GM19351 (cell line): ENCODE data around the gene BMP7.

Experiments used
- ATAC-seq: cut with Tn5 transposase; IDR thresholded peaks from one replicate; pipeline ENCODE4 v1.9.1; 2021; ENCODE audit warnings: mild to moderate bottlenecking, moderate library complexity; ENCODE audit not compliant: unreplicated experiment

The BMP7 gene

DNA sequence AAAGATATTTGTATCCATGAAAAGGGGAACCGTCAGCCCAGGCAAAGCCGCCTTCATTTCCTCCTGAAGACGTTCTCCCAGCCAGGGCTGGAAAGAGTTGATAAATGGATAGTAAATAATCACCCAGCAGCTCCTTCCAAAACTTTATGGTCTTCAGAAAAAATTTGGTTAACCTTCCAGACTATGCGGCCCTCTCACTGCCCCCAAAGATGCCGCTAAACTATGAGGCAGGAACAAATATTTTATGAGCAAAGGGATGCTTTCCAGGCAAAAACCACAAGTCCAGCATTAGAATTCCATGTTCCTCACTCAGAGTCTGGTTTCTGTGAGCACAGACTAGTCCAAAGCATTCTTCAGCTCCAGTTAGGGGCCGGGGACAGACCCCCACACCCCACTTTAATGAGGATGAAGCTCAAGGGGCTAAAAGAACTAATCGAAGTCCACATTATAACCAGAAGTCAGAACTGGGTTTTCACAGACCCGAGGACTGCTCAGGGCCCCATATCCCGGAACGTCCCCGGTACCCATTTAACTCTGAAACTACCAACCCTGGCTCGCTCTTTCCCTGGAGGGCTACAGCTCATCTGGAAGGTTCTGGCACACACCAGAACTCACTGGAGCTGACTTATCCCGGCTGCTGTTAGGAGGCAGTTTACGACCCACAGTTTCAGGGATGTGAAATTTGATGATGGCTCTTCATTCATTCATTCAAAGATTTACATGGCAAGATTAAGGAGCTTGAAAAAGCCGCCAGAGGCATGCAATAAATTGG is 29.4 kb downstream of the BMP7 start:
- ATAC-seq: no peak

DNA sequence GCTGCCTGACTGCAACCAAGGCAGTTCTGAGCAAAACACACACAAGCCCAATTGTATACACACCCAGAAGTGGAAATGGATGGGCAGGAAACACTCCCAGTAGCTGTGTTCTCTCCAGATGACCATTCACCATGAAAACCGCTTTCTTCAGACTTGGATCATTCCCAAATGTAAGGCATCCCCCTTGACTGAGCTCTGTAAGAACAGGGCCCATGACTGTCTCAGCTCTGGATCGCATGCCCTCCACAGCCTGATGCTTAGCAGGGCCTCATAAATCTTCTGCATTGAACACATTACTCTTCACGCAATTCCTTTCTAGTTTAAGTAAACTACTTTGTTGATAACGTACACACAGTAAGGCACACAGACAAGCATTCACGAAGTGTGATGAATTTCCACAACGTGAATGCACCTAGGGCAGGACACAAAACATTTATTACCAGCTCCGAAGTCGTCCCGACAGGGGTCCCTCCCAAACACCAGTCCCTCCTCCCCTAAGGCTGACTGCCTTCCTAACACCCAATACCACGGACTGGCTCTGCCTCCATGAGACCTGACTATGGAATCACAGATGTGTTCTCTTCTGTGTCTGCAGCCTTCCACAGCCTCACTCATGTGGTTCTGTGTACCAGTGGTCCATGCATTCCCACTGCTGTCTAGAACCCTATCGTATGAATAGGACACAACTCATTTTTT is 31.7 kb downstream of the BMP7 start:
- ATAC-seq: no peak

DNA sequence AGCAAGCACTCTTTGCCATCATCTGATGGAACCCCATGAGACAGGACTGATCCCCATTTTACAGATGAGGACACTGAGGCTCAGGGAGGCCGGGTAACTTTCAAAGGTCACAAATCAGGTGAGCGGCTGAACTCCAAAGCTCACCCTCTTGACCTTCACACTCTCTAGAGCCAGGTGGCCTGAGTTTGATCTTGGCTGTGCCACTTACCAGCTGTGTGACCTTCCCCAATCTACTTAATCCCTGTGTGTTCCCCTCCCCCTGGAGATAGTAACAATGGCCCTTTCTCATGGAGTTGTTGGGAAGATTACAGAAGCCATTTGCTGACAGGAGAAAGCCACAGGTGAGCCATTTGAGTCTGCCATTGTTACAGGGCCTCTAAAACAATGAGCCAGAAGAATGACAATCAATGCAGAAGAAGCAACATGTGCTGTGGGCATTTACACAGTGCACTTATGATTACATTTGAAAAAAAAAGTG is 34.5 kb downstream of the BMP7 start:
- no peak for ATAC-seq

- no peak for ATAC-seq
Observed at GRCh38 chr20:57231161-57231560, 35.3 kb downstream of the BMP7 start.

DNA sequence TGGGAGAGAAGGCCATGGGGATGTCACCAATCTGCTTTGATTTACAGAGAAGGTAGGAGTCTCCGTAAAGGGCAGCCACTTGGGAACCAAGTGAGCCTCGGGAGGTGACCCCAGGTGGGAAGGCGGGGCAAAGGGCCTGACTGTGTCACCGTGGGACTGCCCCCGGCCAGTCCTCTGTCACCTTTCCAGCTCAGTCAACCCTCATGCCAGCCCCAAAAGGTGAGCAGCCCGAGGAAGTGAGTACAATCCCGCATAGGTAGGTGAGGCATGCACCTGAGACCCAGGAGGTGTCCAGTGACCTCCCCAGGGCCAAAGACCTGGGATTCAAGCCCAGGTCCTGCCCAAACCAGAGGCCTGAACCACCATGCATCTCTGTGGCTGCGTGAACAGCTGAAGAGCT is 36.2 kb downstream of the BMP7 start:
- no peak for ATAC-seq

DNA sequence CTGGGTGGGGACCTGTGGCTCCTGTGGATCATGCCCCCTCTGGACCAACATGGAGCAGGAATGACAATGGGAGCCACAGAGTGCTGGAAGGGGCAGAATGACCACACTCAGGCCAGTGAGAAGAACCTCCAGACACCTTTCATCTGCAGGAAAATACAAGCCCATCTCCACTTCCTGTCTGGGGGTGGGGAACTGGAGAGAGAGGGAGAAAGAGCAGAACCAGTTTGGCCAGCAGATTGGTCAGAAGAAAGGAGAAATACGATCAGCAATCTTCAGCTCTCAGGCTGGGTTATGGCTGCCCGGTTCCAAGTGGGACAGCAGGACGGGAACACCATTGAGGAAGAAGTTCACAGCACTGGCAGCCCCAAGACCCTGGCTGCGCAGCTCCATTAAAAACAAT is 37.0 kb downstream of the BMP7 start:
- ATAC-seq: no peak

DNA sequence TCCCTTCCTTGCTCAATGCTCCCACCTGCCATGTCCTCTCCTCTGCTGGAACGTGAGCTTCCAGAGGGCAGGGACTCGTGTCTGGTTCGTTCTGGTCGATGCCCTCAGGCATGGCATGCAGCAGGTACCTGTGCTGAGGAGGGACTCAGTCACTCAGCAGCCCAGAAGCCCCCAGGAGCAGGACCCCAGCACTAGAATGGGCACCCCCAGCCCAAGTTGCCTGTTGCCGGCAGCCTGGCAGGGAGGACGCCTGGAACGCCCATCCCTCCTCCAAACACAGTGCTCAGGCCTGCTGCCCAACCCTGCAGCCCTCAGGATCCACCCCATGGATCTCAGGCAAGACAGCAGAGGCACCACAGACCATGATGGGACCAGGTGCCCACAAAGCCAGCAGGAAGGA is 40.6 kb downstream of the BMP7 start:
- no peak for ATAC-seq

DNA sequence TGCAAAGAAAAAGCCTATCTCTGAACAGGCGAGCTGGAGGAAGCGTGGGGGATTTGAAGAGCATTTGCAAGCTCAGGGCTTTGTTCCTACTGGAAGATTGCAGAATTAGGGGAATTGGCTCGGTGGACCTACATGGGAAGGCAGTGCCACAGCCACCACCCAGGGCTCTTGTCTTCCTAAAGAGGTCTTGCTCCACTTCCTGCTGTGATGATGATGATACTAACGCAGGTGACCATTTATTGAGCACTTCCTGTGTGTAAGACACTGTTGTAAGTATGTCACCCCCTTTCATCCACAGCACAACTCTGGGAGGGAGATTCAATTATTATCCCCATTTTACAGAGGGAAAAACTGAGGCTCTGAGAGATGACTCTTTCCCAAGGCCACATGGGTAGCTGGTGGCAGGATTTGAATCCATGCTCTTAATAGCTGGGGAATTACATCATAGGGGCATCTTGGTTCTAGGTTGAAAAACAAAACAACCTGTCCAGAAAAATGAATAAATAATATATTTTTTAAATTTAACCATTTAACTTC is 41.2 kb downstream of the BMP7 start:
- no peak for ATAC-seq

DNA sequence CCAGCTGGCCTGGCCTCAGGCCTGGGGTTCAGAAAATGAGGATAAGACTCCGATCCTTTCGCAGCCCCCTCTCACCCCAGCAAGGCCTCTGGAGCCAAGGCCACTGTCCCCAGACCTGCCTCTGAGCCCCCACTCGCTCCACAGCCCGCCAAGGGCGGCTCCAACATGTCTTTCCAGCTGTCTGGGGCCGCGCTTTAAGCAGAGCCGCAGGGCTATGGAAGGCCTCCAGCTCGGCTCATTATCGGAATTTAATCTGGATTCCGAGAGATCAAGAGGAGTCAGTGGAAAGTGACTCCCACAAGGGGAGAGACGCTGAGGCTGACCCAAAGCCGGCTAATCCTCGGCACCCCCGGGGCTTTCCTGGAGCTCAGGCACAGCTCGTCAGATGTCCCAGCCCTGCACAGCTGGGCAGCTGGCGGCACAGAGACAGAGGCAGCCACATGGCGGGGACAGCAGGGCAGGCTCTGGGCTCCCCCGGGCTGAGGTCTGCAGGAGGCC is 41.8 kb downstream of the BMP7 start:
- no peak for ATAC-seq

- no peak for ATAC-seq
Observed at GRCh38 chr20:57223648-57224489, 42.6 kb downstream of the BMP7 start.

GRCh38 chr20:57222631-57222950 is 43.9 kb downstream of the BMP7 start:
- no peak for ATAC-seq

GRCh38 chr20:57221916-57222630 is 44.4 kb downstream of the BMP7 start:
- no peak for ATAC-seq

- no peak for ATAC-seq
Observed at GRCh38 chr20:57220337-57221145, 45.9 kb downstream of the BMP7 start.

DNA sequence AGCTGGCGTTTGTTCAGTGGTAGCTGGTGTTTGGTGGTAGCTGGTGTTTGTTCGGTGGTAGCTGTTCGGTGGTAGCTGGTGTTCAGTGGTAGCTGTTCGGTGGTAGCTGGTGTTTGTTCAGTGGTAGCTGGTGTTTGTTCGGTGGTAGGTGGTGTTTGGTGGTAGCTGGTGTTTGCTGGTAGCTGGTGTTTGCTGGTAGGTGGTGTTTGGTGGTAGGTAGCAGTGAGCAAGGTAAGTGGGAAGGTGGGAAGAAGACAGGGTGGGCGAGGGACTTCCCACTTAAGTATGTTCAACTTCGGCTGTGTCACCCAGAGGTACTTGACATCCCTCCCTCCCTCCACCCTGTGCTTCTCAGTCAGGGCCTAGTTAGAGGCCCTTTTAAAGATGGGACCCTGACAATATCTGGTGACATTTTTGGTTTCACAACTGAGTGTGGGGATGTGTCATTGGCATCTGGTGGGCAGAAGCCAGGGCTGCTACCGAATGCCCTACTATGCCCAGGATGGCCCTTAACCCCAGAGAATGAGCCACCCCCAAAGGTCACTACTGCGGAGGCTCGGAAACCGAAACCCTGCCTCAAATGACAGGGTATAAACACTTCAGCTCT is 47.3 kb downstream of the BMP7 start:
- ATAC-seq: no peak

DNA sequence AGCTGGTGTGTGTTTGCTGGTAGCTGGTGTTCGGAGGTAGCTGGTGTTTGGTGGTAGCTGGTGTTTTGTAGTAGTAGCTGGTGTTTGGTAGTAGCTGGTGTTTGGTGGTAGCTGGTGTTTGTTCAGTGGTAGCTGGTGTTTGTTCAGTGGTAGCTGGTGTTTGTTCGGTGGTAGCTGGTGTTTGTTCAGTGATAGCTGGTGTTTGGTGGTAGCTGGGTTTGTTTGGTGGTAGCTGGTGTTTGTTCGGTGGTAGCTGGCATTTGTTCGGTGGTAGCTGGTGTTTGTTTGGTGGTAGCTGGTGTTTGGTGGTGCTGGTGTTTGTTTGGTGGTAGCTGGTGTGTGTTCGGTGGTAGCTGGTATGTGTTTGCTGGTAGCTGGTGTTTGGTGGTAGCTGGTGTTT is 48.0 kb downstream of the BMP7 start:
- ATAC-seq: no peak

DNA sequence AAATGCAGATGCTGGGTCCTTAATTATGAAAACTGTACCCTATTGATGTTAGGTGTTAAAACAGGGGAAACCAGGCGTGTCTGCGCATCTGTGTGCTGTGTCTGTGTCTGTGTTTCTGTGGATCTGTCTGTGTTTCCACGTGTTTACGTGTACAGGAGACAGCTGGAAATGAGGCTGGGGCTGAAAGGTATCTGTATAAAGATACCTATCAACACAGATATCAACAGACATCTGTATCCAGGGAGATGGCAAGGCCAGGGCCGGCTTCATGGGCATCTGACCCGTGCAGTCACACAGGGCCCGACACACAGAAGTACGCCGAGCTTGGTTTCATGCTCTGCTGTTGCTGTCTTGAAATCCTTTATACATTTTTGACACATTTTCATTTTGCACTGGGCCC is 48.6 kb downstream of the BMP7 start:
- ATAC-seq: no peak

DNA sequence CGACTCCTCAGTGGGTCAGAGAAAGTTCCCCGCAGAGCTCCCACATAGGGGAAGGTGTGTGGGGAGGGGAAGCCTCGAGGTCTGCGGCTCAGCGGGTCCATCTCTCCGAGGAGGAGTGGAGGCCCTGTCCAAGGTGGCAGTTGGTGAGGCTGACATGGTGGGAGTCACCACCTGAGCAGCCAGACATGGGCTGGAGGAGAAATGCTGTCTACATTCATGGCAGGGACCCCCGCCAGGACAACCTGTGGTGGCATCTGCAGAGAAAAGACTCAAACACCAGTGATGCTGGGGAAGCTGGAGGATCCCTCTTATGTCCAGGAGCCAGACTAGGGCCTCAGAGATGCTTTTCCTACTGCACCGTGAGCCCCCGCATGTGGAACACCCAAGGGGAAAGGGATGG is 49.8 kb downstream of the BMP7 start:
- no peak for ATAC-seq

GRCh38 chr20:57215826-57216471 is 50.5 kb downstream of the BMP7 start:
- no peak for ATAC-seq

- ATAC-seq: no peak
Observed at GRCh38 chr20:57215426-57215825, 51.0 kb downstream of the BMP7 start.
